ENCODE results near the gene GSG1L2.

GSG1L2 gene

GRCh38 chr17:9824797-9825338 is 3.0 kb upstream of the GSG1L2 start:
- DNase-seq (ENCODE audit: low read depth, low spot score): no peak

- DNase-seq (ENCODE audit: low read depth, low spot score): no peak
Measured at GRCh38 chr17:9824094-9824493, 2.2 kb upstream of the GSG1L2 start.

- no peak for DNase-seq (ENCODE audit: low read depth, low spot score)
Measured at GRCh38 chr17:9820448-9820847, 1.4 kb downstream of the GSG1L2 start.

- no peak for DNase-seq (ENCODE audit: low read depth, low spot score)
Measured at GRCh38 chr17:9818760-9819159, 3.1 kb downstream of the GSG1L2 start.

GRCh38 chr17:9817086-9817485 is 4.8 kb downstream of the GSG1L2 start:
- DNase-seq (ENCODE audit: low read depth, low spot score): no peak

- no peak for DNase-seq (ENCODE audit: low read depth, low spot score)
Measured at GRCh38 chr17:9816472-9816871, 5.4 kb downstream of the GSG1L2 start.

GRCh38 chr17:9814337-9814945 is 7.4 kb downstream of the GSG1L2 start:
- no peak for DNase-seq (ENCODE audit: low read depth, low spot score)

- DNase-seq (ENCODE audit: low read depth, low spot score): no peak
Measured at GRCh38 chr17:9813166-9813565, 8.7 kb downstream of the GSG1L2 start.

GRCh38 chr17:9811537-9811936 is 10.3 kb downstream of the GSG1L2 start:
- no peak for DNase-seq (ENCODE audit: low read depth, low spot score)

GRCh38 chr17:9811086-9811485 is 10.8 kb downstream of the GSG1L2 start:
- no peak for DNase-seq (ENCODE audit: low read depth, low spot score)

- no peak for DNase-seq (ENCODE audit: low read depth, low spot score)
Measured at GRCh38 chr17:9810100-9810949, 11.6 kb downstream of the GSG1L2 start.

- DNase-seq (ENCODE audit: low read depth, low spot score): no peak
Measured at GRCh38 chr17:9809409-9809808, 12.5 kb downstream of the GSG1L2 start.

GRCh38 chr17:9806699-9807098 is 15.2 kb downstream of the GSG1L2 start:
- no peak for DNase-seq (ENCODE audit: low read depth, low spot score)

- no peak for DNase-seq (ENCODE audit: low read depth, low spot score)
Measured at GRCh38 chr17:9805769-9806168, 16.1 kb downstream of the GSG1L2 start.

- no peak for DNase-seq (ENCODE audit: low read depth, low spot score)
Measured at GRCh38 chr17:9802697-9803096, 19.2 kb downstream of the GSG1L2 start.

- DNase-seq (ENCODE audit: low read depth, low spot score): no peak
Measured at GRCh38 chr17:9802294-9802693, 19.6 kb downstream of the GSG1L2 start.

GRCh38 chr17:9801505-9801904 is 20.4 kb downstream of the GSG1L2 start:
- DNase-seq (ENCODE audit: low read depth, low spot score): no peak

GRCh38 chr17:9798724-9799123 is 23.2 kb downstream of the GSG1L2 start:
- DNase-seq (ENCODE audit: low read depth, low spot score): no peak

- DNase-seq (ENCODE audit: low read depth, low spot score): no peak
Measured at GRCh38 chr17:9798008-9798407, 23.9 kb downstream of the GSG1L2 start.

GRCh38 chr17:9792181-9792840 is 29.6 kb downstream of the GSG1L2 start:
- DNase-seq (ENCODE audit: low read depth, low spot score): no peak

- DNase-seq (ENCODE audit: low read depth, low spot score): no peak
Measured at GRCh38 chr17:9790889-9791876, 30.7 kb downstream of the GSG1L2 start, which contains the start of gene DHRS7C. Gene DHRS7C (minus strand): TSS chr17:9791592. CDS start chr17:9791284, 308 bp downstream.

All from smooth muscle cell of the brain vasculature (primary cell).